Activated T-cell treated with anti-CD3 and anti-CD28 coated beads for 24 hours (primary cell): Measurements from ENCODE around the gene COLEC11.
"Not testable (repeated sequence)": the region's sequence is repeated elsewhere in the genome, so short reads cannot be mapped to it uniquely, and the experiment has no call there.

ENCODE experiments used
- DNase-seq: peaks from one replicate; pipeline ENCODE4 v3.0.0-alpha.2; 2020; ENCODE audit warnings: low read depth

Gene COLEC11

DNA sequence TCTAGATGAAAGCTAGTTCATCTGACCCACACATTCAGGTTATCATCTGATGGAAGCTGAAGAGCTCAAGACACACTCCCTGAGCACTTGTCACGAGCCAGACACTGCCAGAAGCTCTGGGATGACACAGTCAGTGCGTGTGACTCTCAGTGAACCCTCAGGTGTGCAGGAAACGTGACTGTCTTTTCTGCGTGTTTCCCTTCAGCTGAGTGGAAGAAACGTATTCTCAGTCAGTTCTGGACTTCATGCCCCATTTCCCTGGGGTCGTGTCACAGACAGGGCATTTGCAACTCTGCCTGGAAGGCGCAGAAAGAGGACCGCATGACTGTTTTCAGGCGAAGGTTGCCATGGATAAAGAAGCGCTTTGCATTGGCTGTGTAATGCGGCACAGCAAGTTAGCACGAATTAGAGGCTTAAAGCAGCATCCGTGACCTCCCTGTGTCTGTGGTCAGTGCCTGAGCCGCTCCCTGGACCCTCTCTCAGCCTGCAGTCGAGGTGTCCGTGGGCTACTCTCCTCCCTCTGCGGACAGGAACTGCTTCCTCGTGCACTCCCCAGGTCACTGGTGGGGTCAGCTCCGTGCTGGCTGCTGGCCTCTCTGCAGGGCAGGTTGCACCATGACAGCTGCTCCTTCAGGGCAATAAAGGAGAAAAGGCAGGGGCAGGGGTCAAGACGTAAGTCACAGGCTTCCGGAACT, 59.8 kb downstream of the COLEC11 start:
- no peak for DNase-seq

GRCh38 chr2:3655871-3656761, 61.2 kb downstream of the COLEC11 start:
- no peak for DNase-seq

- no peak for DNase-seq
Measured at GRCh38 chr2:3656762-3657721, 62.1 kb downstream of the COLEC11 start.

DNA sequence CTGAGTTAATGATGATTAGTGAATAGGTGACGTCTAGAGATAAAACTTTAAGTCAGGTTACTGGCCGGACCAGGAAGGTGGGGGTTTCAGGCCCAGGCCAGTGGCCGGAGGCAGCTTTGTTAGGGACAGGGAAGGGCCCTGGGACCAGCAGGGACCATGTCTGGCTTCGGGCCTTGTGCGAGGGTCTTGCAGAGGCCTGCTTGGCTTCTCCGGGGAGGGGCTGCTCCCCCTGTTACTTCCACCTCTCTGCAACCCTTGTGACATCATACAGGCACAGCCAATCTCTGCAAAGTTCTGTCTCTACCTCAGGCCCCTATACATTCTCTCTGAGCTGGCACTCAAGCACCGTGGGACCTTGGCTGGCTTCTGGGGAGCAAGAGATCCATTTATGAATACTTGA, 63.0 kb downstream of the COLEC11 start, which contains the start of gene ALLC:
TSS of gene ALLC (plus strand) at position 320 of the 400 bp plus-strand sequence. CDS start 12,958 bp downstream, outside the sequence.
- DNase-seq, result no peak

DNA sequence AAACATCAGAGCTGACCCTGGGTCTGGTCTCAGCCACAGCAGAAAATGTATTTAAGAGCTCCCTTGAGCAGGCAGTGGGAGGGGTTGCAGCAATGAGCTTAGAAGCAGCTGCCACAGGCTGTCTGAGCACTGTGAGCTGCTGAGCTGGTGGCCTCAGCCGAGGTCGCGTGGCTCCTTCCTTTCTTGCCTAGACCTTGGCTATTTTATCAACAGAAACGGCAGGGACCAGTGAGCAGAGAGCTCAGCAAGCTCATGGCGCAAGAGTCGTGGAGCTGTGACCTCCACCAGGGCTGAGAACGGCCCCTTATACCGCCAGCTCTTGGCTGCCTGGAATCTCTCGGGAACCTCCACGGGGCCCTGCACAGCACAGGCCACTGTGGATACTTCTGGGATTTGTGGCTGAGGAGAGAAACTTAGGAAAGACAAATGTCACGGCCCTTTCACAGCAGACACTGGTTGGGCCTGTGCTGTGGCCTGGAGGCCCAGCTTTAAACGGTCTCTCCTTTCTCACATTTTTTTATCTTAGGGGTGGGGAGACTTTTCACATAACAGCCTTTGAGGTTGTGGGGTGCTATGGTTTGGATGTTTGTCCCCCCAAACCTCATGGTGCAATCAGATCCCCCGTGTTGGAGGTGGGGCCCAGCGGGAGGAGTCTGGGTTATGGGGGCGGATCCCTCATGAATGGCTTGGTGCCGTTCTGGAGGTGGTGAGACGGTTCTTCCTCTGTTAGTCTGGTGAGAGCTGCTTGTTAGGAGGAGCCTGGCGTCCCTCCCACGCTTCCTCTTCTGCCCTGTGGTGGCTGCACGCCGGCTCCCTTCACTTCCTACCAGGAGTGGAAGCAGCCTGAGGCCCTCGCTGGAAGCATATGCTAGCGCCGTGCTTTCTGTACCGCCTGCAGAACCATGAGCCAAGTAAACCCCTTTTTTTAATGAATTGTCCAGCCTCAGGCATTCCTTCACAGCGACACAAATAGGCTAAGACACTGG, 64.8 kb downstream of the COLEC11 start:
- DNase-seq, result no peak

DNA sequence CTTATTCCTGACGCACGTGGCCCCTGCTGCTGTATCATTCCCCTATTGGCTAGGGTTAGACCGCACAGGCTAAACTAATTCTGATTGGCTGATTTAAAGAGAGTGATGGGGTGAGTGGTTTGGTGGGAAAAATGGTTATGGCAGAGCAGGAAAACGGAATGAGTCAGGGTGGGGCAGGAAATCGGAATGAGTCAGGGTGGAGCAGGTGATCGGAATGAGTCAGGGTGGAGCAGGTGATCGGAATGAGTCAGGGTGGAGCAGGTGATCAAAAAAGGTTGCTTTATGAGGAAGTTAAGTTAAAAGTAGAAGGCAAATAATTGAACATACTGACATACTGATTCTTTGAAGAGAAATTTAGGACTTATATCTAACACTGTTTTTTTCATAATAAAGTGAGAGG, 65.7 kb downstream of the COLEC11 start:
- DNase-seq, result not testable (repeated sequence)

DNA sequence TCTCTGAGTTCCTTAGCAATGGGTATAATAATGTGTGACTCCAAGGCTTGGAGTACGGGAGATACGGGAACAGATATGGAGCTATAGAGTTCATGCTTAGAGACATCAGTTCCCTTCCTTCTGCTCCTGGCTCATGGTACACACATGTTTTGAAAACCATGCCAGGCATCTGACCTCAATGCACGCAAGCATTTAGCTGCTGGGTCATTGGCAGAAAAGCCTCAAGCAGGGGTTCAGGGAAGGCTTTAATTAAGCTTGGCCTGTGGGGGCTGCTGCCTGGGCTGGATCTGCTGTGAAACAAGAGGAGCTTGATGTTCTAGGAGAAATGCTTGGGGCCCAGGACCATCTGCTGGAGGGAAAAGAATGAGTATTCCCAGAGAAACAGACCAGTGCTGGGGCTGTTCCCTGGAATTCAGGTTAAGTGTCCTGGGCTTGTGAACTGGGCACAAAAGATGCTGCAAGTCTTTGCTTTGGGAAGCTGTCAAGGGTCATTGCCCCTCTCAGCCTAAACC, 66.3 kb downstream of the COLEC11 start:
- no peak for DNase-seq

DNA sequence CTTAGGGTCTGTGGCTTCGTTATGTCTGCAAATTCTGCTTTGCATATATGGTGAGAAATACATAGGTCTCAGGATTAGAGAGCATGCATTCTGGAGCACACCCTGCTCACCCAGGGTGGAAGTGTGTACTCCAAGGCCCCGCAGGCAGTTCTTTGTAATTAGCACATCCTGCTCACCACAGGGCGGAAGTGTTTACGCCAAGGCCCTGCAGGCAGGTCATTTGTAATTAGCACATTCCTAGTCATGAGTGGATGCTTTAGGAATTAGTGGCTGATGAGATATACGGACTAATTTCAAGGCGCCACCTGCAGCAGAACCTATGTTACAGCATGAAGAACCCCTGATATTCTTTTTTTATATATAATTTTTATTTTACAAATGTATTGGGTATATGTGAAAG, 67.3 kb downstream of the COLEC11 start:
- no peak for DNase-seq

DNA sequence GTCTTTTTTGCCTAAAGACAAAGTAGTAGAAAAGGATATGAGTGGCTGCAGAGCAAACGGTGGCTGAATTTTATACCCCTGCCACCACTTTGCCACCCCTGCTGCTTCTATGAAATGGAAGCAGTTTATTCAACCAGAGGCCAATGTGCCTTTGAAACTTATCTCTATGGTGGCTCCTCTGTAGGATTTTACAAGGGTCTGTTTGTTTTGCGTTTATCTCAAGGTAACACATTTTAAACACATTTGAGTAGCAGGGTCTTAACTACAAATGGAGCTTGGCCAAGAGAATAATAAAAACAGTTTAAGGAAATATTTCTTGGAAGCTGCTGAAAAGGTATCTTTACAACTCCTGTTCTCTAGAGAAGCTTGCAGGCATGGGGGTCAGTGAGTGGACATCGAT, 69.2 kb downstream of the COLEC11 start:
- DNase-seq, result no peak

GRCh38 chr2:3664925-3665324, 70.0 kb downstream of the COLEC11 start:
- DNase-seq, result no peak

DNA sequence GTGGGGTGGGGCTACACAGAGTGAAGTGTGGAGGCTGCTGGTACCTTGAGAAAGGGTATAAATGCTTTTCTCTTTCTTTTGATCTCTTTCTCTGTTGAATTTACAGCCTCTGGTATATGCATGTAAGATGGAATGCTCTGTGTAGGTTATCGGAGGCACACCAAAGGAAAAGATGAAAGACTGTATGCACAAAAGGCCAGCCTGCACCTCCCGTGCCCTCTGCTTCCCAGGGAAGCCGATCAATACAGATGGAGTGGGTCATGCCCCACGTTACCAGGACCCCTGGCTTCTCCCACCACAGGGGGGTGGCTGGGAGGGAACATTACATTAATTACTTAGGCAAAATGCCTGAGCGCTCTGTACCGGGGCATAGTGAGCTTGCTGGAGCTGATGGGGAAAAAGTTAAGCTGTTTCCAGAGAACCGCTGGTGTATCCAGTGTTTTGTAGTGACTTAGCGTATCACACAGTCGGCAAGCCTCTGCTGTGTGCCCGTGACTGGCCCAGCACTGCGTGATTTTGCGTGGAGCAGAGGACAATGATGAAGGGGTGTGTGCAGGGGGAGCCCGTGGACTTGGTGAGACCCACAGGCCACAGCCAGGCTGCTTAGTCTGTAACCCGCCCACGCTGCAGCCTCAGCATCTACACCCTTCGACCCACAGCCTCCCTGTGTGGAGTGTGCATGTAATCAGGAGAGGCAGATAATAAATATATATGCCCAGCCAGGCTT, 71.1 kb downstream of the COLEC11 start:
- DNase-seq, result no peak

DNA sequence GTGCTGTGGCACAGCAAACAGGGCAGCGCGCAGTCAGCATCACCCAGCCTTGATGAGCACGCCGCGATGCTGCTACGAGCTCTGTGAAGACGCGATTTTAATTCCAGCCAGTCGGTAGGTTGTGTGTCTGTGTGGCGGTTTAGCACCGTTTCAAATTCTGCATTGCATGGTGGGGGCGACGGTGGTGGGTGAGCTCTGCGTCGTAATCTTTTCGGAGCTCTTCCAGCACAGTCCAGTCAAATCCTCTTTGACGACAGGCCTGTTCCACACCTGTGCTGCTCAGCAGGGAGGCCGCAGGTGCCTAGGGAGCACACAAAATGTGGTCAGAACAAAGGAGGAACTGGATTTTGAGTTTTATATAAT, 71.7 kb downstream of the COLEC11 start:
- no peak for DNase-seq

DNA sequence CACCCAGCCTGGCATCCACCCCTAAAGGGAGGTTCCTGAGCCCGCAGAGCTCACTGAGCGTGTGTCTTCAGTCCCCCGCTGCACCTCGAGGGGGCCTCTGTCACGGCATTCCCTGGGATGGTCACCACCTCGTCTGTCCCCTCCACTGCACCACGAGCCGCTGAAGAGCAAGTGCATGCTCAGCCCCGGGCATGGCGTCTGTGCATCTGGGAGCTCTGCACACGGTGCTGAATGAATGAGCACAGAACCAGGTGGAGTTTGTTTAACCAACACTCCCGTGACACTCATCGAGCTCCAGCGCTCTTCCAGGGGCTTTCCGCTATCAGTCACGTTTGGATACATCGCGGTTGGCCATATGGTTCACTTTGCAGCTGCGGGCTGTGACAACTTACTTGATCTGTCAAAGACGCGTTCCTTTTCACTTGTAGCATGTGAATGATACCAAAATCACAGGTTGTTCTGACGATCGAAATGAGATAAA, 72.3 kb downstream of the COLEC11 start:
- DNase-seq, result no peak

DNA sequence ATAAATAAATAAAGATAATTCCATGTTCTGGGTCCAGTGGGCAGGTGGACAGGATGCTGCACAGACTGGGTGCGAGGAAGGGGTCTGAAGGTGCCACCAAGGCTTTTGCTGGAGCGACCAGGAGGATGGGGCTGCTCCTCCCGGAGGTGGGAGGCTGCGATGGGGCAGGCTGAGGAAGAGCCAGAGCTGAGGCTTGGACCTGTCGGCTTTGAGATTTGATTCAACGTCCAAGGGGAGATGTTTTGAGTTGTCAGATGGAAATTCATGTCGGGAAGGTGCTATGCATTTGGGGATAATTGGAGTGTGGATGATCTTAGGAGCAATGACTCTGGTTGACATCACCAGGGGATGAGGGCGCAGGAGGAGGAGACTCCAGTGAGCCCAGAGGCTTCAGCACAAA, 74.7 kb downstream of the COLEC11 start:
- DNase-seq, result no peak

DNA sequence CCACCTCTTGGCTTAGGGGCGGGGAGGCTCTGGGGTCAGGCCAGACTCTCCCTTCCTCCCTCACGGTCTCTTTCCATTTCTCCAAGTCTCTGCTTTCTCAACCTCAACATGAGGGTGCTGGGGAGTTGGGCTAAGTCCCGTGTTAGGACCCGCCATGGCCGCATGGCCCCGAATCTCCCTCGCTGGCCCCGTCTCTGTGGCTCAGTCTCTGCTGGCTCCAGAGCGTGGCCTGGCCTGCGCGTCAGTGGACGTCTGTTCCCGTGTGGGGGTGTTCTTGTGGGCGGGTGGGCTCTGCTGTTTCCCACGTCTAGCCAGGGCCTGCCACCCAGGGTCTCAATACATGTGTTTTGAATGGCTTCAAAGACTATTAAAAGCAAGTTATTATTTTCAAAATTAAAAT, 75.5 kb downstream of the COLEC11 start:
- DNase-seq, result no peak

- no peak for DNase-seq
Measured at GRCh38 chr2:3670941-3671340, 76.0 kb downstream of the COLEC11 start.

DNA sequence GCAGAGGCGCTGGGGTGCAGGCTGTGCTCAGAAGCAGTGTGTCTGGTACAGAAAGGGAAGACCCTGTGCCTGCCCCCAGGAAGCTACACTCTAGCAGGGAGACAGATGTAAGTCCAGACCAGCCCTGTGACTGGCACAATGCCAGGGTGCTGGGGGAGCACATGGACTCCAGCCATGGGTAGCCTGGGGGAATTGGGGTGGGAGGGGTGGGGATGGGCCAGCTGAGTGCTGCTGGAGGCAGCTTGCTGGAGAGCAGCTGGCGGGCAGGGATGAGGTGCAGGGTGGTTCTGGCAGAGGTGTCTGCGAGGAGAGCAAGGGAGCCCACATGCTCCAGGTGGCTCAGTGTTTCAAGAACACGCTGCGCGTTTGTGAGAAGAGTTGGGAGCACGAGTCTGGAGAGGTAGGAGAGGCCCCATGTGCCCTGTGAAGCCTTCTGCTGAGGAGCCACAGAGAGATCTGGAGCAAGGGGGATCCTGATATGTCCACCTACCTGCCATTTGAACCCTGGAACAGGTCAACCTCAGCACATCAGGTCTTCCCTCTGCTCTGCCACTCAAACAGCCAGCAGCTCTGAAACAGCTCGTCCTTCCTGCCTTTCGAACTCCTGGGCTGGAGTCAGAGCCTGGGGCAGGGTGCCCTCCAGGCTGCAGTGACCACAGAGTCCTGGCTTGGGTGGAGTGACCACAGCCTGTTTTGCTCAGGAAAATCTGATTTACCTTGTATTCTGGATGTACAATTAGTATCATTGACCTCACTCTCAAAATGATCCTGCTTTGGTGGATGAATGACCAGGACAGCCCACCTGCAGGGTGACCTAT, 78.2 kb downstream of the COLEC11 start:
- DNase-seq, result no peak

- no peak for DNase-seq
Measured at GRCh38 chr2:3674066-3674845, 79.3 kb downstream of the COLEC11 start.
